GM12891 (cell line): ENCODE data around the gene KCNJ8.

ENCODE experiments used
- DNase-seq: peaks from one replicate; pipeline ENCODE4 v3.0.0; 2011; ENCODE audit warnings: low spot score; ENCODE audit not compliant: insufficient read length
- FAIRE-seq: peaks from 2 replicates; lab custom pipeline; 2011; peaks lifted over from hg19 to GRCh38; lab: Jason Lieb, UNC
- PAX5 ChIP-seq: IDR thresholded peaks from 2 replicates; pipeline ENCODE4 v1.6.1; 2011; ENCODE audit warnings: low read length, moderate library complexity, mild to moderate bottlenecking; ENCODE audit not compliant: insufficient read depth, severe bottlenecking
- POLR2A ChIP-seq: IDR thresholded peaks from 2 replicates; pipeline ENCODE4 v1.6.1; 2011; ENCODE audit warnings: low read depth, low read length, control low read depth
- POLR2AphosphoS5 ChIP-seq: IDR thresholded peaks from 2 replicates; pipeline ENCODE4 v1.6.1; 2011; ENCODE audit warnings: low read depth, low read length, control low read depth
- POU2F2 ChIP-seq: IDR thresholded peaks from 2 replicates; pipeline ENCODE4 v1.6.1; 2011; ENCODE audit warnings: low read depth, mild to moderate bottlenecking, control low read depth, low read length, moderate library complexity
- SPI1 ChIP-seq: IDR thresholded peaks from 2 replicates; pipeline ENCODE4 v1.6.1; 2011; ENCODE audit warnings: low read depth, low read length, control low read depth
- TAF1 ChIP-seq: IDR thresholded peaks from 2 replicates; pipeline ENCODE4 v1.6.1; 2011; ENCODE audit warnings: low read depth, low read length, control low read depth

The KCNJ8 gene

DNA sequence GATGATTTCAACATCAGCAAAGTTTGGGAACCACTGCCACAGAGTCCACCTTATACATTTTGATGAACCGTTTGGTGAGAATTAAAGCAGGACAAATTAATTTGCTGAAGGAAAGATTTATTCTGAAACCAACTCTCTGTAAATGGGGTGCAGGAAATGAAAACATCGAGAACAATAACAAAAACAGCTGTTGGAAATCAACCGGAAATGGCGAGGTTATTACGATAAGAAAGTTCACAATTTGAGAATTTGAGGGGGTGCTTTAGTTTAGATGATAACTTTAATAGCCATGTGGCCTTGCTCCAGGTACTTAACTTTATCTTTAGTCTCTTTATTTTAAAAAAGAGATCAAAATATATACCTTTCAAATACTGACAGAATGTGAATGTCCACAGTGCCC lies 56.7 kb downstream of the KCNJ8 start:
- no peak for FAIRE-seq
- no peak for TF ChIP-seq POLR2AphosphoS5
- TF ChIP-seq SPI1 = no peak
- no peak for TF ChIP-seq PAX5
- no peak for TF ChIP-seq TAF1
- TF ChIP-seq POLR2A = no peak
- DNase-seq = no peak

DNA sequence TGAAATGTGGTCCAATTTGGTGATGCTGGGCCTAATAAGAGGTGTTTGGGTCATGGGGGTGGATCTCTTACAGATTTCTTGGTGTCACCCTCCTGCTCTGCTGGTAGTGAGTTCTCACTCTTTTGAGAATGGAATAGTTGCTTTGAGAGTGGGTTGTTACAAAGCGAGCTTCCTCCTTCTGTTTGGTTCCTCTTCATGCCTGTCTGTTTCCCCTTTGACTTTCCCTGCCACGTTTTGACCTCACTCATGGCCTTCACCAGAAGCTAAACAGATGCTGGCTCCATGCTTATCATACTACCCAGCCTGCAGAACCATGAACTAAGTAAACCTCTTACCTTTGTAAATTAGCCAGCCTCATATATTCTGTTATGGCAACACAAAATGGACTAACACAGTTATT lies 59.1 kb downstream of the KCNJ8 start:
- no peak for TF ChIP-seq POLR2A
- no peak for TF ChIP-seq POU2F2
- no peak for TF ChIP-seq POLR2AphosphoS5
- DNase-seq = no peak
- no peak for FAIRE-seq
